Keratinocyte (primary cell): ENCODE results near the gene LHCGR. TPM values are rescaled to one million over a fixed set of nuclear protein-coding genes. Genes with fewer than 3 reads are reported as not detected.

ENCODE experiments used
- DNase-seq: peaks from one replicate; pipeline ENCODE4 v3.0.0-alpha.2; 2011; ENCODE audit warnings: low read depth, missing footprints, low spot score
- FAIRE-seq: peaks from 2 replicates; lab custom pipeline; 2011; peaks lifted over from hg19 to GRCh38; lab: Jason Lieb, UNC
- H2AFZ ChIP-seq: 2 replicates; pipeline ENCODE4 v1.6.0; 2012; ENCODE audit warnings: low read length, control low read depth, inconsistent platforms; ENCODE audit not compliant: control insufficient read depth
- H3K27ac ChIP-seq: 2 replicates; pipeline ENCODE4 v1.5.1; 2011; ENCODE audit warnings: low read length; ENCODE audit not compliant: control insufficient read depth, insufficient read depth
- H3K27me3 ChIP-seq: 3 replicates; pipeline ENCODE4 v1.6.0; 2011; ENCODE audit warnings: low read length; ENCODE audit not compliant: control insufficient read depth, insufficient read depth; ENCODE audit errors: extremely low read depth
- H3K36me3 ChIP-seq, 2 experiments: 2 replicates in 1 of 2; 3 replicates in 1 of 2; pipeline ENCODE4 v1.5.1; 2011; ENCODE audit warnings: low read length in 2 of 2, mild to moderate bottlenecking in 1 of 2; ENCODE audit not compliant: control insufficient read depth in 2 of 2, insufficient read depth in 2 of 2; ENCODE audit errors: extremely low read depth in 1 of 2
- H3K4me1 ChIP-seq: 3 replicates; pipeline ENCODE4 v1.5.1; 2011; ENCODE audit warnings: low read length; ENCODE audit not compliant: control insufficient read depth, insufficient read depth; ENCODE audit errors: extremely low read depth
- H3K4me2 ChIP-seq: 3 replicates; pipeline ENCODE4 v1.6.0; 2011; ENCODE audit warnings: low read depth, low read length; ENCODE audit not compliant: control insufficient read depth, insufficient read depth; ENCODE audit errors: extremely low read depth
- H3K4me3 ChIP-seq, 3 experiments: fragments of 200-600 bp in 1 of 3; sonication (generic) in 1 of 3; 2 replicates in 2 of 3; 3 replicates in 1 of 3; pipeline ENCODE4 v1.5.1; 2011 to 2016; ENCODE audit warnings: low read length in 3 of 3, mild to moderate bottlenecking in 3 of 3, control low read depth in 2 of 3, inconsistent platforms in 1 of 3, low read depth in 1 of 3, mixed read lengths in 1 of 3, mixed run types in 1 of 3, moderate library complexity in 1 of 3; ENCODE audit not compliant: control insufficient read depth in 2 of 3, insufficient read depth in 2 of 3; ENCODE audit errors: extremely low read depth in 1 of 3
- H3K79me2 ChIP-seq: 2 replicates; pipeline ENCODE4 v1.6.0; 2012; ENCODE audit warnings: low read length; ENCODE audit not compliant: control insufficient read depth, insufficient read depth
- H3K9ac ChIP-seq: 3 replicates; pipeline ENCODE4 v1.6.0; 2011; ENCODE audit warnings: low read length; ENCODE audit not compliant: control insufficient read depth, insufficient read depth; ENCODE audit errors: extremely low read depth
- H3K9me1 ChIP-seq: 3 replicates; pipeline ENCODE4 v1.6.0; 2011; ENCODE audit warnings: low read length; ENCODE audit not compliant: control insufficient read depth, insufficient read depth; ENCODE audit errors: extremely low read depth
- H3K9me3 ChIP-seq: 2 replicates; pipeline ENCODE4 v1.5.1; 2012; ENCODE audit warnings: low read depth, low read length; ENCODE audit not compliant: control insufficient read depth
- H4K20me1 ChIP-seq: 3 replicates; pipeline ENCODE4 v1.6.0; 2011; ENCODE audit warnings: low read length; ENCODE audit not compliant: control insufficient read depth, insufficient read depth; ENCODE audit errors: extremely low read depth
- CTCF ChIP-seq, 3 experiments: IDR thresholded peaks in 1 of 3; conservative IDR thresholded peaks in 1 of 3; optimal IDR thresholded peaks in 1 of 3; 2 replicates in 2 of 3; 3 replicates in 1 of 3; pipeline versions ENCODE3 to v1.5.1; 2011; ENCODE audit warnings: low read length in 3 of 3, mild to moderate bottlenecking in 3 of 3, moderate library complexity in 2 of 3, control low read depth in 1 of 3, inconsistent platforms in 1 of 3; ENCODE audit not compliant: insufficient read depth in 2 of 3; ENCODE audit errors: extremely low read depth in 1 of 3
- EZH2 ChIP-seq: IDR thresholded peaks from one replicate; pipeline ENCODE4 v1.6.1; 2012; ENCODE audit warnings: inconsistent platforms, mild to moderate bottlenecking, low read length, moderate library complexity
- dilution Hi-C: fragments of 300-500 bp; cut with MboI; formaldehyde crosslinking; loops from one replicate; pipeline ENCODE4 v1.7.0; 2020; ENCODE audit warnings: low sequenced_read_pairs; ENCODE audit not compliant: extremely low pct_ligation_motif_present
- polyA plus RNA-seq, 5 experiments: library from polyadenylated mRNA; depleted of rRNA in 3 of 5; stranded (reverse) in 3 of 5; stranded (forward) in 1 of 5; unstranded in 1 of 5; fragments of >200 nt; gene quantifications; 1 replicate in 1 of 5; 2 replicates in 3 of 5; 3 replicates in 1 of 5; pipeline versions ENCODE4 v1.2.1 to v1.2.3, GENCODE V29; 2011 to 2012; ENCODE audit warnings: missing spikeins in 2 of 5, low read depth in 1 of 5, low replicate concordance in 1 of 5

Gene LHCGR
- polyA plus RNA-seq, 1 donor (not counting 4 experiments of a cell fraction or from before 2014, with no cell fraction given), result not detected

DNA sequence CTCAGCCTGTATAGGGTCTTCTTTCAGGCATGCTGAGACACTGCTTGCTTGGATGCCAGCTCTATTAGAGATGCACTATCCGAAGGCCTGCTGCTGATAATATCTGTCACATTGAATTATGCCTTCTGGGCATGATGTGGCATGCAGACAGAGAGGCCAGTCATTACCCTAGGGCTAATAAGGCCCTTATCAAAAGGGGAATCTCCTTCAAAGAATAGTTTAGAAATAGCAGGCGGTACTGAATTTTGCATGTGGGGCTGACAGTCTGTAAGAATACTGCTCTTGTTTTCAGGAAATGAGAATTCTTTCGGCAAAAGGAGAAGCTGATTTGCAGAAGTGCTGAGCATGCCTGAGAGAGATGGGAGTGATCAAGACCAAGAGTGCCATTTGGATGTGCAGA, 13.1 kb upstream of the LHCGR start:
- dilution Hi-C loops, result no loop called here
- H3K9me3 ChIP-seq, result no peaks in the 10 kb centered on the region
- no peak overlapping the region for H3K4me2 ChIP-seq
- H3K9ac ChIP-seq, result no peak overlapping the region
- no peaks in the 10 kb centered on the region for H3K79me2 ChIP-seq
- H3K27ac ChIP-seq, result no peak overlapping the region
- no peaks in the 10 kb centered on the region for H3K27me3 ChIP-seq
- no peak overlapping the region for H3K4me3 ChIP-seq
- no peaks in the 10 kb centered on the region for H3K9me1 ChIP-seq
- no peak overlapping the region for H2AFZ ChIP-seq
- H3K4me1 ChIP-seq, result no peaks in the 10 kb centered on the region
- no peaks in the 10 kb centered on the region for H4K20me1 ChIP-seq
- DNase-seq (no peak), FAIRE-seq (no peak)
- H3K36me3 ChIP-seq, result no peaks in the 10 kb centered on the region
- no peak for TF ChIP-seq CTCF (optimal IDR thresholded peaks at IDR 0.05 in 1 of 3, IDR thresholded peaks at IDR 0.05 in 1 of 3, conservative IDR thresholded peaks at IDR 0.05 in 1 of 3; ENCODE audit: extremely low read depth in 1 of 3, insufficient read depth in 2 of 3, low read length in 3 of 3)
- no peak for TF ChIP-seq EZH2

GRCh38 chr2:48767330-48767729, 11.8 kb upstream of the LHCGR start:
- Histone ChIP-seq H3K27me3 (no peaks in the 10 kb centered on the region), H3K4me3 (no peak overlapping the region), H4K20me1 (no peaks in the 10 kb centered on the region), H3K79me2 (no peaks in the 10 kb centered on the region), H3K4me1 (no peaks in the 10 kb centered on the region), H2AFZ (no peak overlapping the region), H3K9me3 (no peaks in the 10 kb centered on the region), H3K36me3 (no peaks in the 10 kb centered on the region), H3K4me2 (no peak overlapping the region), H3K9me1 (no peaks in the 10 kb centered on the region), H3K9ac (no peak overlapping the region), H3K27ac (no peak overlapping the region)
- dilution Hi-C loops, result no loop called here
- FAIRE-seq, result no peak
- DNase-seq, result no peak
- TF ChIP-seq CTCF (optimal IDR thresholded peaks at IDR 0.05 in 1 of 3, IDR thresholded peaks at IDR 0.05 in 1 of 3, conservative IDR thresholded peaks at IDR 0.05 in 1 of 3; ENCODE audit: extremely low read depth in 1 of 3, insufficient read depth in 2 of 3, low read length in 3 of 3), result no peak
- TF ChIP-seq EZH2, result no peak
